GM19099 (cell line): ENCODE measurements around the gene HSF4.

Experiments
- POLR2A ChIP-seq: IDR thresholded peaks from 3 replicates; pipeline ENCODE4 v1.6.1; 2011; ENCODE audit warnings: low read depth; ENCODE audit not compliant: insufficient read length; ENCODE audit errors: extremely low read depth

HSF4 gene

GRCh38 chr16:67170168-67170948, 5.8 kb downstream of the HSF4 start, which contains the start of gene NOL3:
Gene NOL3, plus strand, starts transcription at chr16:67170538.
- peak; percentile 39 for TF ChIP-seq POLR2A

- no peak for TF ChIP-seq POLR2A
Observed at GRCh38 chr16:67170949-67171649, 6.6 kb downstream of the HSF4 start.

- no peak for TF ChIP-seq POLR2A
Observed at GRCh38 chr16:67173323-67173722, 8.8 kb downstream of the HSF4 start.

GRCh38 chr16:67173808-67174705, 9.5 kb downstream of the HSF4 start:
- no peak for TF ChIP-seq POLR2A

GRCh38 chr16:67174706-67175231, 10.2 kb downstream of the HSF4 start:
- no peak for TF ChIP-seq POLR2A

- no peak for TF ChIP-seq POLR2A
Observed at GRCh38 chr16:67176662-67177061, 12.1 kb downstream of the HSF4 start.

- no peak for TF ChIP-seq POLR2A
Observed at GRCh38 chr16:67177743-67178699, 13.5 kb downstream of the HSF4 start.

- TF ChIP-seq POLR2A = no peak
Observed at GRCh38 chr16:67179421-67180080, 15.0 kb downstream of the HSF4 start.

- TF ChIP-seq POLR2A = no peak
Observed at GRCh38 chr16:67180166-67180565, 15.6 kb downstream of the HSF4 start.

- TF ChIP-seq POLR2A = no peak
Observed at GRCh38 chr16:67181346-67181745, 16.8 kb downstream of the HSF4 start.

- no peak for TF ChIP-seq POLR2A
Observed at GRCh38 chr16:67182288-67182687, 17.7 kb downstream of the HSF4 start.

- TF ChIP-seq POLR2A = no peak
Observed at GRCh38 chr16:67183284-67183626, 18.7 kb downstream of the HSF4 start.

- TF ChIP-seq POLR2A = peak; percentile 67
Observed at GRCh38 chr16:67183627-67184452, 19.3 kb downstream of the HSF4 start, which contains the start of gene MATCAP1. Gene MATCAP1, minus strand, starts transcription at chr16:67183963. Its CDS starts 3,353 bp downstream, at chr16:67180610.
